HepG2 (cell line): ENCODE data around the gene HPD. TPM values are rescaled to one million over a fixed set of nuclear protein-coding genes. Genes with fewer than 3 reads are reported as not detected.

Source experiments
- NPAS2 ChIP-seq: sonication (generic); formaldehyde crosslinking; IDR thresholded peaks from 2 replicates; pipeline ENCODE4 v1.8.0; 2022; ENCODE audit warnings: mild to moderate bottlenecking, missing genetic modification reagents, borderline replicate concordance
- RFX3 ChIP-seq: IDR thresholded peaks from 2 replicates; pipeline ENCODE4 v1.6.1; 2016; ENCODE audit warnings: missing biosample characterization, missing genetic modification reagents
- SIX4 ChIP-seq: sonication (generic); formaldehyde crosslinking; IDR thresholded peaks from 2 replicates; pipeline ENCODE4 v1.4.0; 2020; ENCODE audit warnings: missing genetic modification reagents
- STAT5B ChIP-seq: sonication (generic); formaldehyde crosslinking; IDR thresholded peaks from 2 replicates; pipeline ENCODE4 v1.4.0; 2020; ENCODE audit warnings: missing genetic modification reagents
- polyA plus RNA-seq, 8 experiments: library from polyadenylated mRNA; depleted of rRNA in 3 of 8; stranded (reverse) in 7 of 8; unstranded in 1 of 8; fragments of >200 nt; fragmentation: Illumina TruSeq in 4 of 8; extraction: Trizol in 4 of 8; gene quantifications; 2 replicates each; pipeline versions ENCODE4 v1.2.1 to v1.2.3, GENCODE V29; 2011 to 2016; ENCODE audit warnings: low read depth in 4 of 8, missing spikeins in 1 of 8, mixed read lengths in 1 of 8; ENCODE audit not compliant: insufficient read depth in 1 of 8
- total RNA-seq, 5 experiments: library from RNA; depleted of rRNA; stranded (reverse); fragments of >200 nt; fragmentation: Illumina TruSeq; extraction: Trizol; gene quantifications; 2 replicates each; pipeline ENCODE4 v1.2.3, GENCODE V29; 2016; ENCODE audit warnings: low read depth in 1 of 5
- TF ChIP-seq, protein P1 (sequence below): sonication (generic); formaldehyde crosslinking; IDR thresholded peaks from 2 replicates; pipeline ENCODE4 v1.8.1; 2022; ENCODE audit warnings: low read depth, mild to moderate bottlenecking, missing genetic modification reagents
- TF ChIP-seq, protein P2 (sequence below): sonication (generic); formaldehyde crosslinking; IDR thresholded peaks from 2 replicates; pipeline ENCODE4 v1.4.0; 2020; ENCODE audit warnings: missing genetic modification reagents, borderline replicate concordance
- TF ChIP-seq, protein P3 (sequence below): IDR thresholded peaks from 2 replicates; pipeline ENCODE4 v1.6.1; 2016; ENCODE audit warnings: missing compliant biosample characterization, missing genetic modification reagents, borderline replicate concordance
- TF ChIP-seq, protein P4 (sequence below): sonication (generic); formaldehyde crosslinking; IDR thresholded peaks from 2 replicates; pipeline ENCODE4 v1.5.0; 2020; ENCODE audit warnings: mild to moderate bottlenecking, low read depth, missing genetic modification reagents, borderline replicate concordance
- TF ChIP-seq, protein P5 (sequence below): sonication (generic); formaldehyde crosslinking; IDR thresholded peaks from 2 replicates; pipeline ENCODE4 v1.4.0; 2020; ENCODE audit warnings: mild to moderate bottlenecking, missing genetic modification reagents
- TF ChIP-seq, protein P6 (sequence below): IDR thresholded peaks from 2 replicates; pipeline ENCODE4 v1.6.1; 2016; ENCODE audit warnings: low read depth, borderline replicate concordance

HPD gene
- total and polyA plus RNA-seq, 2 of the 13 experiments (the other 11 are each of a cell fraction or from before 2014, with no cell fraction given) = 120 to 195 TPM

DNA sequence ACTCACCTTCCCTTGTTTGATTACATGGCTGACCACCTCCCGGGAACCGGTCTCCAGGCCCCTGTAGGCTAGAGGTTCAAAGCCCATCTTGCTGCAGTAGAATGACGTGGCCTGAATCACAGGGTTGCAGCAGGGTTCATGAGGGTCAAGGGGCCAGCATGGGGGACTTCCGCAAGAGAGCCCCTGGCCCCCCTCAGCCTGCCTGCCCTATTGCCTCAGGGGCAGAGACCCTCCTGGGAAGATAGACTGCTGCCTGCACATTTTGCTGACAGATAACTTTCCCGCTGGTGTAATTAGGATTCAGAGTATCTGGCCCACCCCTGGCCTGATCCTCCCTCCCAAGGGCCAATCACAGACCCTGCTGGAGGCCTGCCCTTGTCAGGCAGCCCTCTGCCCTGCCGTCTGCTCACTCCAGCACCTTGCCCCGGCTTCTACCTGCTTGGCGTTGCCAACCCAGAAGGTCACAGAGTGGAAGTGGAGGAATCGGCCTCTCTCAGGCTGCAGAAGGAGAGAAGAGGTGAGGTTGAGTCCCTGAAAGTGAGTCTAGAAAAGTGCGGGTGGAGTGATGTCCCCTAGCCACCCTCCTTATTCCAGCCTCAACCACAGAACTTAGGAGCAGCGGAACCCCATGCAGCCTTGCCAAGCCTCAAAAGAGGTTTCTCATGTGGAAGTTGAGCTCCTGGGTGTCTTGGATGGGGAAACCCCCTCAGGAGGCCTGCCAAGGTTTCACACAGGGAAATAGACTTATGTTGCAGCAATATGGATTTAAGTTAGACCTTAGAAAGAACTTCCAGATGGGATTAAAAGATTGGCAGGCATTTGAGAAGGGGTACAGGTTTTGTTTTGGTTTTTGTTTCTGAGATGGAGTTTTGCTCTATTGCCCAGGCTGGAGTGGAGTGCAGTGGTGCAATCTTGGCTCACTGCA lies 1.1 kb downstream of the HPD start (continued):
- TF ChIP-seq, protein P1, sequence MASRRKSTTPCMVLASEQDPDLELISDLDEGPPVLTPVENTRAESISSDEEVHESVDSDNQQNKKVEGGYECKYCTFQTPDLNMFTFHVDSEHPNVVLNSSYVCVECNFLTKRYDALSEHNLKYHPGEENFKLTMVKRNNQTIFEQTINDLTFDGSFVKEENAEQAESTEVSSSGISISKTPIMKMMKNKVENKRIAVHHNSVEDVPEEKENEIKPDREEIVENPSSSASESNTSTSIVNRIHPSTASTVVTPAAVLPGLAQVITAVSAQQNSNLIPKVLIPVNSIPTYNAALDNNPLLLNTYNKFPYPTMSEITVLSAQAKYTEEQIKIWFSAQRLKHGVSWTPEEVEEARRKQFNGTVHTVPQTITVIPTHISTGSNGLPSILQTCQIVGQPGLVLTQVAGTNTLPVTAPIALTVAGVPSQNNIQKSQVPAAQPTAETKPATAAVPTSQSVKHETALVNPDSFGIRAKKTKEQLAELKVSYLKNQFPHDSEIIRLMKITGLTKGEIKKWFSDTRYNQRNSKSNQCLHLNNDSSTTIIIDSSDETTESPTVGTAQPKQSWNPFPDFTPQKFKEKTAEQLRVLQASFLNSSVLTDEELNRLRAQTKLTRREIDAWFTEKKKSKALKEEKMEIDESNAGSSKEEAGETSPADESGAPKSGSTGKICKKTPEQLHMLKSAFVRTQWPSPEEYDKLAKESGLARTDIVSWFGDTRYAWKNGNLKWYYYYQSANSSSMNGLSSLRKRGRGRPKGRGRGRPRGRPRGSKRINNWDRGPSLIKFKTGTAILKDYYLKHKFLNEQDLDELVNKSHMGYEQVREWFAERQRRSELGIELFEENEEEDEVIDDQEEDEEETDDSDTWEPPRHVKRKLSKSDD (CRISPR knock-in tag) = peak; percentile 89
- TF ChIP-seq, protein P2, sequence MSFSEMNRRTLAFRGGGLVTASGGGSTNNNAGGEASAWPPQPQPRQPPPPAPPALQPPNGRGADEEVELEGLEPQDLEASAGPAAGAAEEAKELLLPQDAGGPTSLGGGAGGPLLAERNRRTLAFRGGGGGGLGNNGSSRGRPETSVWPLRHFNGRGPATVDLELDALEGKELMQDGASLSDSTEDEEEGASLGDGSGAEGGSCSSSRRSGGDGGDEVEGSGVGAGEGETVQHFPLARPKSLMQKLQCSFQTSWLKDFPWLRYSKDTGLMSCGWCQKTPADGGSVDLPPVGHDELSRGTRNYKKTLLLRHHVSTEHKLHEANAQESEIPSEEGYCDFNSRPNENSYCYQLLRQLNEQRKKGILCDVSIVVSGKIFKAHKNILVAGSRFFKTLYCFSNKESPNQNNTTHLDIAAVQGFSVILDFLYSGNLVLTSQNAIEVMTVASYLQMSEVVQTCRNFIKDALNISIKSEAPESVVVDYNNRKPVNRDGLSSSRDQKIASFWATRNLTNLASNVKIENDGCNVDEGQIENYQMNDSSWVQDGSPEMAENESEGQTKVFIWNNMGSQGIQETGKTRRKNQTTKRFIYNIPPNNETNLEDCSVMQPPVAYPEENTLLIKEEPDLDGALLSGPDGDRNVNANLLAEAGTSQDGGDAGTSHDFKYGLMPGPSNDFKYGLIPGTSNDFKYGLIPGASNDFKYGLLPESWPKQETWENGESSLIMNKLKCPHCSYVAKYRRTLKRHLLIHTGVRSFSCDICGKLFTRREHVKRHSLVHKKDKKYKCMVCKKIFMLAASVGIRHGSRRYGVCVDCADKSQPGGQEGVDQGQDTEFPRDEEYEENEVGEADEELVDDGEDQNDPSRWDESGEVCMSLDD (CRISPR knock-in tag) = peak; percentile 95
- TF ChIP-seq RFX3 (CRISPR knock-in tag) = no peak
- no peak for TF ChIP-seq STAT5B (CRISPR knock-in tag)
- no peak for TF ChIP-seq NPAS2
- TF ChIP-seq, protein P3, sequence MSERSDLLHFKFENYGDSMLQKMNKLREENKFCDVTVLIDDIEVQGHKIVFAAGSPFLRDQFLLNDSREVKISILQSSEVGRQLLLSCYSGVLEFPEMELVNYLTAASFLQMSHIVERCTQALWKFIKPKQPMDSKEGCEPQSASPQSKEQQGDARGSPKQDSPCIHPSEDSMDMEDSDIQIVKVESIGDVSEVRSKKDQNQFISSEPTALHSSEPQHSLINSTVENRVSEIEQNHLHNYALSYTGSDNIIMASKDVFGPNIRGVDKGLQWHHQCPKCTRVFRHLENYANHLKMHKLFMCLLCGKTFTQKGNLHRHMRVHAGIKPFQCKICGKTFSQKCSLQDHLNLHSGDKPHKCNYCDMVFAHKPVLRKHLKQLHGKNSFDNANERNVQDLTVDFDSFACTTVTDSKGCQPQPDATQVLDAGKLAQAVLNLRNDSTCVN (CRISPR knock-in tag) = no peak
- TF ChIP-seq, protein P4, sequence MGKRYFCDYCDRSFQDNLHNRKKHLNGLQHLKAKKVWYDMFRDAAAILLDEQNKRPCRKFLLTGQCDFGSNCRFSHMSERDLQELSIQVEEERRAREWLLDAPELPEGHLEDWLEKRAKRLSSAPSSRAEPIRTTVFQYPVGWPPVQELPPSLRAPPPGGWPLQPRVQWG (CRISPR knock-in tag) = no peak
- no peak for TF ChIP-seq SIX4 (CRISPR knock-in tag)
- TF ChIP-seq, protein P5, sequence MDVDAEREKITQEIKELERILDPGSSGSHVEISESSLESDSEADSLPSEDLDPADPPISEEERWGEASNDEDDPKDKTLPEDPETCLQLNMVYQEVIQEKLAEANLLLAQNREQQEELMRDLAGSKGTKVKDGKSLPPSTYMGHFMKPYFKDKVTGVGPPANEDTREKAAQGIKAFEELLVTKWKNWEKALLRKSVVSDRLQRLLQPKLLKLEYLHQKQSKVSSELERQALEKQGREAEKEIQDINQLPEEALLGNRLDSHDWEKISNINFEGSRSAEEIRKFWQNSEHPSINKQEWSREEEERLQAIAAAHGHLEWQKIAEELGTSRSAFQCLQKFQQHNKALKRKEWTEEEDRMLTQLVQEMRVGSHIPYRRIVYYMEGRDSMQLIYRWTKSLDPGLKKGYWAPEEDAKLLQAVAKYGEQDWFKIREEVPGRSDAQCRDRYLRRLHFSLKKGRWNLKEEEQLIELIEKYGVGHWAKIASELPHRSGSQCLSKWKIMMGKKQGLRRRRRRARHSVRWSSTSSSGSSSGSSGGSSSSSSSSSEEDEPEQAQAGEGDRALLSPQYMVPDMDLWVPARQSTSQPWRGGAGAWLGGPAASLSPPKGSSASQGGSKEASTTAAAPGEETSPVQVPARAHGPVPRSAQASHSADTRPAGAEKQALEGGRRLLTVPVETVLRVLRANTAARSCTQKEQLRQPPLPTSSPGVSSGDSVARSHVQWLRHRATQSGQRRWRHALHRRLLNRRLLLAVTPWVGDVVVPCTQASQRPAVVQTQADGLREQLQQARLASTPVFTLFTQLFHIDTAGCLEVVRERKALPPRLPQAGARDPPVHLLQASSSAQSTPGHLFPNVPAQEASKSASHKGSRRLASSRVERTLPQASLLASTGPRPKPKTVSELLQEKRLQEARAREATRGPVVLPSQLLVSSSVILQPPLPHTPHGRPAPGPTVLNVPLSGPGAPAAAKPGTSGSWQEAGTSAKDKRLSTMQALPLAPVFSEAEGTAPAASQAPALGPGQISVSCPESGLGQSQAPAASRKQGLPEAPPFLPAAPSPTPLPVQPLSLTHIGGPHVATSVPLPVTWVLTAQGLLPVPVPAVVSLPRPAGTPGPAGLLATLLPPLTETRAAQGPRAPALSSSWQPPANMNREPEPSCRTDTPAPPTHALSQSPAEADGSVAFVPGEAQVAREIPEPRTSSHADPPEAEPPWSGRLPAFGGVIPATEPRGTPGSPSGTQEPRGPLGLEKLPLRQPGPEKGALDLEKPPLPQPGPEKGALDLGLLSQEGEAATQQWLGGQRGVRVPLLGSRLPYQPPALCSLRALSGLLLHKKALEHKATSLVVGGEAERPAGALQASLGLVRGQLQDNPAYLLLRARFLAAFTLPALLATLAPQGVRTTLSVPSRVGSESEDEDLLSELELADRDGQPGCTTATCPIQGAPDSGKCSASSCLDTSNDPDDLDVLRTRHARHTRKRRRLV (CRISPR knock-in tag) = no peak
- TF ChIP-seq, protein P6, sequence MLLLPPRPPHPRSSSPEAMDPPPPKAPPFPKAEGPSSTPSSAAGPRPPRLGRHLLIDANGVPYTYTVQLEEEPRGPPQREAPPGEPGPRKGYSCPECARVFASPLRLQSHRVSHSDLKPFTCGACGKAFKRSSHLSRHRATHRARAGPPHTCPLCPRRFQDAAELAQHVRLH (CRISPR knock-in tag) = no peak
